SK-N-MC (cell line): ENCODE data around the gene BRD1.
A peak's percentile ranks its signal among the peaks of the same experiment; 100 is the strongest.

ENCODE experiments used
- DNase-seq: peaks from one replicate; pipeline ENCODE4 v3.0.0-alpha.2; 2011; ENCODE audit warnings: low read depth, low spot score
- H3K27ac ChIP-seq: fragments of 200-600 bp; sonication (generic); 2 replicates; pipeline ENCODE4 v1.5.1; 2016; ENCODE audit warnings: mixed run types
- H3K36me3 ChIP-seq: fragments of 200-600 bp; sonication (generic); 2 replicates; pipeline ENCODE4 v1.6.1; 2017; ENCODE audit warnings: antibody characterized with exemption, low read length, mixed read lengths; ENCODE audit not compliant: insufficient read depth
- H3K4me3 ChIP-seq: fragments of 200-600 bp; sonication (generic); 2 replicates; pipeline ENCODE4 v1.5.1; 2016
- H3K9ac ChIP-seq: fragments of 200-600 bp; sonication (generic); 2 replicates; pipeline ENCODE4 v1.8.0; 2017; ENCODE audit warnings: mixed run types, mixed read lengths; ENCODE audit not compliant: insufficient read length
- H3K9me3 ChIP-seq: fragments of 200-600 bp; sonication (generic); 2 replicates; pipeline ENCODE4 v1.6.1; 2017; ENCODE audit warnings: low read depth, mild to moderate bottlenecking, antibody characterized with exemption, low read length, moderate library complexity, mixed read lengths
- EZH2 ChIP-seq: fragments of 200-600 bp; sonication (generic); IDR thresholded peaks from one replicate; pipeline ENCODE4 v1.6.1; 2017; ENCODE audit warnings: antibody characterized with exemption
- FOXP2 ChIP-seq: optimal IDR thresholded peaks from 2 replicates; pipeline ENCODE3; 2011; ENCODE audit warnings: mild to moderate bottlenecking, moderate library complexity; ENCODE audit not compliant: insufficient read depth; ENCODE audit errors: extremely low read length, control extremely low read depth
- POLR2AphosphoS5 ChIP-seq: IDR thresholded peaks from 2 replicates; pipeline ENCODE4 v1.6.1; 2012; ENCODE audit warnings: mild to moderate bottlenecking, low read depth, low read length, borderline replicate concordance

Gene BRD1

DNA sequence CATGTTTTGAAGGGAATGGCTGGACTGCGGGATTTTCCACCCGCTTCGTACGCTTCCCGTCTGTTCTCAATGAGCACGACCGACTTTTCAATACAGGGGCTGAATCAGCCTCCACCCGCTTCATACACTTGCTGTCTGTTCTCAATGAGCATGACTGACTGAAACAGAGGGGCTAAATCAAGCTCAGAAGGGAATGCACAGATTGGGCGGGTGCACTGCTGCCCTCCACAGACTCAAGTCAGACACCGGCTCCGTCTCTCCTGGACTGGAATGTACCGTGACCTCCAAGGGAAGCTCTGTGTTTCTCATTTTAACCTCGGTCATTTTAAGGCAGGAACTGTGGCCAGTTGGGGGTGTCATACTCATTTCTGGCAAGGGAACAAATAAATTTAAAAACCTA is 48.5 kb downstream of the BRD1 start:
- TF ChIP-seq POLR2AphosphoS5: no peak
- no peak for TF ChIP-seq EZH2
- TF ChIP-seq FOXP2: no peak
- no peak for DNase-seq
- Histone ChIP-seq H3K36me3 (peaks cover 60% of the 10 kb centered on the region), H3K9ac (no peak overlapping the region), H3K27ac (peak overlapping the region; percentile 34; the same call in 1 of the 2 replicates), H3K4me3 (no peak overlapping the region), H3K9me3 (no peaks in the 10 kb centered on the region)

DNA sequence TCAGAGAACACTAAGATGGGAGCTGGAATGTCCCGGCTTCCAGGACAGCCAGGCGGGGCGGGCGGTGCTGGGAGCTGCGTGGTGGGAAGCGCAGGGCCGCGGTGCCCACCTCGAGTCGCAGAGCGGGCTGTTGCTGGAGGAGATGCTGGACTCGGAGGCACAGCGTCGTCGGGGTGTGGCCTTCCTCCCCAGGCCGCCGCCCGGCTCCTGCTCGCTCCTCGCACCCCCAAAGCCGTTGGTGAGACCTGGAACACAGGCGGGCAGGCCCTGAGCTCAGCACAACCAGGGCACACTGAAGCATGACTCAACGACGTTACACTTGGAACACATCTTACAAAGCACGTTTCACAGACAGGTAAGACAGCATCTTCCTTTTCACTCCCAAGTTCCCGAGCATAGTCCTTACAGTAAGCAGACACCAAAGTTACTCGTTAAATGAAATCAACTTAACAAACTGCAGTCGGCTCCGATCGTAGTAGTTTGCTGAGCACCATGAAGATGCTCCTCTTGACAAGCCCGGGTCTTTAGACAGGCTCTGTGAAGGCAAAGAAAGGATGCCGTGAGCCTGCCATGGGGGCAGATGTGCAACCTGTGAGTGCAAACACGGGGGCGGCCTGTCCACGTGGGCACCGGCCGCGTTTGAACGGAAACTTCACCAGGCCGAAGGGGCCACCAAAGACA is 50.0 kb downstream of the BRD1 start:
- no peak for DNase-seq

DNA sequence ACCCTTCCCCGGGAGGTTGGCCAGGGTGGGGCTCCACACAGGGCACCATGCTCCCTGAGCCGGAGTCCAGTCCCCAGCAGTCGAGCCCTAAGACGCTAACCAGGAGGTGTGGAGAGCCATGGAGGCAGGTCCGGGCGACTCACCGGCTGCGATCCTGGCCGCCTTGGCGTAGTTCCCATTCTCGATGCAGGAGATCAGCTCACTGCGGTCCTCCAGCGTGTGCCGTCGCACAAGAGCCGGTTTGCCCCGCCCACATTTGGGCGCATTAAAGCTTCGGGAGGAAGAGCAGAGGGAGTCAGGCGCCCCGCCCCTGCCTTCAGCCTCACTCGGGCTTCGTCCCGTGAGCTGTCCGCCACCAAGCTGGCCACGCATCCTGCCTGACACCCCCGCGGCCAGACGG is 50.8 kb downstream of the BRD1 start:
- Histone ChIP-seq H3K9me3 (no peaks in the 10 kb centered on the region), H3K9ac (no peak overlapping the region), H3K36me3 (peaks cover 62% of the 10 kb centered on the region), H3K4me3 (no peak overlapping the region), H3K27ac (no peak overlapping the region)
- no peak for TF ChIP-seq EZH2
- TF ChIP-seq POLR2AphosphoS5: no peak
- TF ChIP-seq FOXP2: no peak
- DNase-seq: no peak

More for the DNA sequence above, 50.0 kb downstream of the BRD1 start:
- H3K9me3 ChIP-seq: no peaks in the 10 kb centered on the region
- H3K27ac ChIP-seq: peak overlapping the region; percentile 63; the same call in 1 of the 2 replicates
- no peak overlapping the region for H3K4me3 ChIP-seq
- TF ChIP-seq FOXP2 (no peak), POLR2AphosphoS5 (no peak), EZH2 (no peak)
- H3K36me3 ChIP-seq: peaks cover 60% of the 10 kb centered on the region
- H3K9ac ChIP-seq: no peak overlapping the region

DNA sequence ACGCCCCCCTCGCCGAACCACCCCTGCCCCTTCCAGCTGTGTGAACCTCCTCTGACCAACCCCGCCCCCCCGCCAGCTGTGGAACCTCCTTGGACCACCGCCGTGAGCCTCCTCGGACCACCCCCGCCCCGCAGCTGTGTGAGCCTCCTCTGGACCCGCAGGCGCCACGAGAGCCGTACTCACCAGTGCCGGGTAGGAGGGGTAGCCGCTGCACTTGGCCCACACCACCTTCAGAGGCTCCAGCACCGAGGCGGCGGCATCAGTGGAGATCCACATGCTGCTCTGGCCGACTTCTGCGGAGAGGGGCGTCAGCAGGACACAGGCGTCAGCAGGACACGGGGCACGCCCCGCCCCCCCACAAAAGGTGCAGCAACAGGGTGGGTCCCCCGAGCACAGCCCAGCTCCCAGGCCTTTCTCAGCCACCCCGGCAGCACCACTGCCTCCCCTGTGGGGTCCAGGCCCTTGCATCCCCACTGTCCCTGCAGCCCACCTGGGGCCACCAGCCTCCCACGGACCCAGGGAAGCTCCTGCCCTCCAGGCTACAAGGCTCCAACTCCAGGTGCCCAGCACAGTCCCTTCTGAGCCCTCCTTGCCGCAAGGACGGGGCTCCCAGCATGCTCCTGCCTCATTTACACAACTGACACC is 51.7 kb downstream of the BRD1 start:
- Histone ChIP-seq H3K27ac (no peak overlapping the region), H3K9me3 (no peaks in the 10 kb centered on the region), H3K36me3 (peaks cover 62% of the 10 kb centered on the region), H3K9ac (no peak overlapping the region), H3K4me3 (no peak overlapping the region)
- TF ChIP-seq EZH2: no peak
- TF ChIP-seq POLR2AphosphoS5: no peak
- no peak for TF ChIP-seq FOXP2
- no peak for DNase-seq

DNA sequence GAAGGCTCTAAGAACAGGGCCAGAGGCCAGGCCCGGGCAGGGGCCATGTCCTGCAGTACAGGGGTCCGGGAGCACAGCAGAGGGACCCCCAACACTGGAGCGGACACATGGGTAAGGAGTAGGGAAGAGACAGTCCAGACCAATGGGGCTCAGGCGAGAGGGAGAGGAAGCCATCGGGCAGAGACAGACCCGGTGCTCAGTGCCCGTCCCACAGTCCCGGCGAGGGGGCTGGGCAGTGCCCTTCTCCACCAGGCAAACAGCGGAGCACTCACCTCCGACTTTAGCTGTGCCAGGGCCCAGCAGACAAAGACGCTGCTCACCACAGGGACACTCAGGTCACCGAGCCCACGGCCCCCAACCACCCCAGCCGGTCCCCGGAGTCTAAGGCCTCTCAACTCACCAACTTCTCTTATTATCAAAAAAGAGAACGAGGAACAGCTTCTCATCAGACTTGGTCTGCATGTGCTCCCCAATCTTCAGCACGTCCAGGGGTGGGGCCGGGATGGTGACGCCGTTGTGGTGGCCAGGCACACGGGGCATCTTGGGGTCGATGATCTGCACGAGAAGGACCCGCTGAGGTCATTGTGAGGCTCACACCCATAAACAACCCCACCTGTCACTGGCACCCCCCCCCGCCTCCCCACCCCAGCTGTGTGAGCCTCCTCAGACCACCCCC is 52.3 kb downstream of the BRD1 start:
- H3K36me3 ChIP-seq: peaks cover 62% of the 10 kb centered on the region
- H3K4me3 ChIP-seq: no peak overlapping the region
- H3K9ac ChIP-seq: no peak overlapping the region
- H3K27ac ChIP-seq: no peak overlapping the region
- H3K9me3 ChIP-seq: no peaks in the 10 kb centered on the region
- DNase-seq: no peak
- TF ChIP-seq POLR2AphosphoS5: no peak
- no peak for TF ChIP-seq EZH2
- no peak for TF ChIP-seq FOXP2

DNA sequence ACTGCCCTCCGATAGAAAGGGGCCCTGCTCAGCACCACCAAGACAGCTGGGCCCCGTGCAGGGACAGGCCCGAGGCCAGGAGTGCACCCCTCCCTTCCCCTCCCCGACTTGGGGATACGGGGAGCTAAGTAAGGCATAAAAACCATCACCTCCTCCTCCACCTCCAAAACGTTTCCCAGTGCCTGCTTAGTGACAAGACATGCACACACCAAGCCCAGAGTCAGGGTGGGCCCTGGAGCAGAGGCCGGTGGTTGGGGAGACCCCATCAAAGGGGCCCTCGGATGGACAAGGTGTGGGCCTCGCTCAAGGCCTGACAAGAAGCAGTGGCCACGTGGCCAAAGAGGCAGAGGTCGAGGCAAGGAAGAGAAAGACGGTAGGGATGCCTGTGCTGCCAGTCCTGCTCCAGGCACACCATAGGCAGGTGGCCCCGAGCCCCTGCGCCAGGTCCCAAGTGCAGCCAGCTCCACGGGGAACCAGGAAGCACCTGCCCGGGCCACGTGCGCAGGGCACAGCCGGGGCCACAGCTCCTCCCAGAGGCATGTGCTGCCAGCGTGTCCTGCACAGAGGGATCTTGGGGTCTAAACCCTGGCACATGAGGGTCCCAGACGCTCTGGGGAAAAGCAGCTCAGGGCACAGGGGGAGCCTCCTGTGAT is 53.0 kb downstream of the BRD1 start:
- Histone ChIP-seq H3K4me3 (no peak overlapping the region), H3K9ac (no peak overlapping the region), H3K27ac (no peak overlapping the region), H3K9me3 (no peaks in the 10 kb centered on the region), H3K36me3 (peaks cover 55% of the 10 kb centered on the region)
- TF ChIP-seq FOXP2 (no peak), POLR2AphosphoS5 (no peak), EZH2 (no peak)
- no peak for DNase-seq

DNA sequence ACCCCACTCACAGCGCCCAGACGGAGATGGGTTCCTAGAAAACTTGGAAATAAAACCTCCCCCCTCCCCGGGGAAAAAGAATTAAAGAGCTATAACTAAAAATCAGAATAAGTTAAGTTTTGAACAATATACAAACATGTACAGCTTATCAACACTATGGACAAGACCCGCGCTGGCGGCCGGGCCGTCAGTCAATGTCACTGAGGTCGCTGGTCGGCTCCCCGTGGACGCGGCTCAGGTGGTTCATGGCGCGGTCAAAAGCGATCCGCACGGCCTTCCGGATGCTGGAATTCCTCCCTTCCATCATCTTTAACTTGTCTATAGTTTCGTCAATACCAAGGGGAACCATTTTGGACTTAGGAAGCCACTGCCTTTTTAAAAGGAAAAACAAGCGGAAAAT is 53.6 kb downstream of the BRD1 start:
- Histone ChIP-seq H3K36me3 (peaks cover 52% of the 10 kb centered on the region), H3K9ac (no peak overlapping the region), H3K27ac (no peak overlapping the region), H3K4me3 (no peak overlapping the region), H3K9me3 (no peaks in the 10 kb centered on the region)
- TF ChIP-seq EZH2 (no peak), FOXP2 (no peak), POLR2AphosphoS5 (no peak)
- DNase-seq: no peak

DNA sequence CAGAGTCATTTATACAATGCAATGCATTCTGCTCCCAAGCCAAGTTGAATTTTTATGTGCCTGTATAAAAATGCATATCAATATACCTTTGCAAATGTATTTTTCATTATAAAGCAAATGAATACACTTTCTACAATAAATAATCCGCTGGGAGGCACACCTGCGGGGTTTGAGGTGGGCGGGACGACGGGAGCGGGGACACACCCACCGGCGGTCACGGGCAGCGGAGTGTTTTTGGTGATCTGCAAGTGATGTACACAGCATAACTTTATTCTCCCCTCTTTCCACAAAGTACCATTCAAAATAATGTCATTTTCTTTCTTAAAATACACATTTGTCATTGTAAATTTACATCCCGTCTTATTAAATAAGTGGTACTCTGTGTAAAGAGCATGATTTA is 54.1 kb downstream of the BRD1 start:
- Histone ChIP-seq H3K9ac (no peak overlapping the region), H3K9me3 (no peaks in the 10 kb centered on the region), H3K36me3 (peaks cover 52% of the 10 kb centered on the region), H3K4me3 (no peak overlapping the region), H3K27ac (no peak overlapping the region)
- no peak for DNase-seq
- TF ChIP-seq EZH2 (no peak), POLR2AphosphoS5 (no peak), FOXP2 (no peak)
